ENCODE results near the gene DCDC1. TPM values are rescaled to one million over a fixed set of nuclear protein-coding genes. Genes with fewer than 3 reads are reported as not detected.
"Not testable (repeated sequence)": the region's sequence is repeated elsewhere in the genome, so short reads cannot be mapped to it uniquely, and the experiment has no call there.

DCDC1 gene
- total and polyA plus RNA-seq, 2 donors: 0.25 to 0.28 TPM

GRCh38 chr11:31301549-31302510 is 67.7 kb downstream of the DCDC1 start:
- Histone ChIP-seq H3K9me3 (ENCODE audit: control insufficient read depth in 2 of 2, insufficient read depth in 1 of 2, low read length in 1 of 2) (no peaks in the 10 kb centered on the region), H3K4me1 (ENCODE audit: control insufficient read depth in 2 of 2, insufficient read depth in 2 of 2, low read length in 2 of 2) (no peaks in the 10 kb centered on the region), H3K4me3 (ENCODE audit: low read length in 2 of 2) (no peak overlapping the region), H3K36me3 (ENCODE audit: control insufficient read depth in 2 of 2, insufficient read depth in 2 of 2, low read length in 1 of 2) (no peaks in the 10 kb centered on the region), H3K27ac (ENCODE audit: low read depth in 1 of 2, low read length in 1 of 2) (no peak overlapping the region), H3K27me3 (ENCODE audit: control insufficient read depth in 2 of 2, insufficient read depth in 1 of 2, low read length in 1 of 2) (no peaks in the 10 kb centered on the region)
- DNase-seq (ENCODE audit: low read depth in 6 of 9, low spot score in 9 of 9): no peak
- WGBS: 93% methylated on average over 5 of the region's 5 CpGs

GRCh38 chr11:31295308-31295707 is 74.2 kb downstream of the DCDC1 start:
- no peak overlapping the region for H3K4me3 ChIP-seq (ENCODE audit: low read length in 2 of 2)
- no peaks in the 10 kb centered on the region for H3K36me3 ChIP-seq (ENCODE audit: control insufficient read depth in 2 of 2, insufficient read depth in 2 of 2, low read length in 1 of 2)
- no peaks in the 10 kb centered on the region for H3K4me1 ChIP-seq (ENCODE audit: control insufficient read depth in 2 of 2, insufficient read depth in 2 of 2, low read length in 2 of 2)
- no peak for DNase-seq (ENCODE audit: low read depth in 6 of 9, low spot score in 9 of 9)
- 96% methylated on average over 3 of the region's 3 CpGs for WGBS
- H3K27ac ChIP-seq (ENCODE audit: low read depth in 1 of 2, low read length in 1 of 2): no peak overlapping the region
- no peaks in the 10 kb centered on the region for H3K9me3 ChIP-seq (ENCODE audit: control insufficient read depth in 2 of 2, insufficient read depth in 1 of 2, low read length in 1 of 2)
- no peaks in the 10 kb centered on the region for H3K27me3 ChIP-seq (ENCODE audit: control insufficient read depth in 2 of 2, insufficient read depth in 1 of 2, low read length in 1 of 2)

- not testable (repeated sequence) for H3K27ac ChIP-seq (ENCODE audit: low read depth in 1 of 2, low read length in 1 of 2); H3K36me3 ChIP-seq (ENCODE audit: control insufficient read depth in 2 of 2, insufficient read depth in 2 of 2, low read length in 1 of 2); DNase-seq (ENCODE audit: low read depth in 6 of 9, low spot score in 9 of 9); H3K4me1 ChIP-seq (ENCODE audit: control insufficient read depth in 2 of 2, insufficient read depth in 2 of 2, low read length in 2 of 2); H3K27me3 ChIP-seq (ENCODE audit: control insufficient read depth in 2 of 2, insufficient read depth in 1 of 2, low read length in 1 of 2); H3K4me3 ChIP-seq (ENCODE audit: low read length in 2 of 2); H3K9me3 ChIP-seq (ENCODE audit: control insufficient read depth in 2 of 2, insufficient read depth in 1 of 2, low read length in 1 of 2)
- WGBS: 96% methylated on average over 3 of the region's 3 CpGs
Measured at GRCh38 chr11:31273527-31273926, 96.0 kb downstream of the DCDC1 start.

GRCh38 chr11:31267720-31268119 is 101.8 kb downstream of the DCDC1 start:
- H3K4me3 ChIP-seq (ENCODE audit: low read length in 2 of 2): no peak overlapping the region
- H3K36me3 ChIP-seq (ENCODE audit: control insufficient read depth in 2 of 2, insufficient read depth in 2 of 2, low read length in 1 of 2): no peaks in the 10 kb centered on the region
- H3K27ac ChIP-seq (ENCODE audit: low read depth in 1 of 2, low read length in 1 of 2): no peak overlapping the region
- DNase-seq (ENCODE audit: low read depth in 6 of 9, low spot score in 9 of 9): no peak
- H3K27me3 ChIP-seq (ENCODE audit: control insufficient read depth in 2 of 2, insufficient read depth in 1 of 2, low read length in 1 of 2): no peaks in the 10 kb centered on the region
- H3K9me3 ChIP-seq (ENCODE audit: control insufficient read depth in 2 of 2, insufficient read depth in 1 of 2, low read length in 1 of 2): peaks cover 0 to 4% of the 10 kb centered on the region in 2 donors
- no peaks in the 10 kb centered on the region for H3K4me1 ChIP-seq (ENCODE audit: control insufficient read depth in 2 of 2, insufficient read depth in 2 of 2, low read length in 2 of 2)

GRCh38 chr11:31264834-31265233 is 104.7 kb downstream of the DCDC1 start:
- no peaks in the 10 kb centered on the region for H3K4me1 ChIP-seq (ENCODE audit: control insufficient read depth in 2 of 2, insufficient read depth in 2 of 2, low read length in 2 of 2)
- no peaks in the 10 kb centered on the region for H3K9me3 ChIP-seq (ENCODE audit: control insufficient read depth in 2 of 2, insufficient read depth in 1 of 2, low read length in 1 of 2)
- no peak for DNase-seq (ENCODE audit: low read depth in 6 of 9, low spot score in 9 of 9)
- 98% methylated on average over 1 of the region's 1 CpG for WGBS
- H3K36me3 ChIP-seq (ENCODE audit: control insufficient read depth in 2 of 2, insufficient read depth in 2 of 2, low read length in 1 of 2): no peaks in the 10 kb centered on the region
- H3K27me3 ChIP-seq (ENCODE audit: control insufficient read depth in 2 of 2, insufficient read depth in 1 of 2, low read length in 1 of 2): no peaks in the 10 kb centered on the region
- no peak overlapping the region for H3K27ac ChIP-seq (ENCODE audit: low read depth in 1 of 2, low read length in 1 of 2)
- no peak overlapping the region for H3K4me3 ChIP-seq (ENCODE audit: low read length in 2 of 2)

GRCh38 chr11:31262761-31263160 is 106.8 kb downstream of the DCDC1 start:
- H3K9me3 ChIP-seq (ENCODE audit: control insufficient read depth in 2 of 2, insufficient read depth in 1 of 2, low read length in 1 of 2): no peaks in the 10 kb centered on the region
- H3K27me3 ChIP-seq (ENCODE audit: control insufficient read depth in 2 of 2, insufficient read depth in 1 of 2, low read length in 1 of 2): no peaks in the 10 kb centered on the region
- WGBS: 92% methylated on average over 5 of the region's 5 CpGs
- no peak overlapping the region for H3K27ac ChIP-seq (ENCODE audit: low read depth in 1 of 2, low read length in 1 of 2)
- no peaks in the 10 kb centered on the region for H3K4me1 ChIP-seq (ENCODE audit: control insufficient read depth in 2 of 2, insufficient read depth in 2 of 2, low read length in 2 of 2)
- no peaks in the 10 kb centered on the region for H3K36me3 ChIP-seq (ENCODE audit: control insufficient read depth in 2 of 2, insufficient read depth in 2 of 2, low read length in 1 of 2)
- no peak overlapping the region for H3K4me3 ChIP-seq (ENCODE audit: low read length in 2 of 2)
- no peak for DNase-seq (ENCODE audit: low read depth in 6 of 9, low spot score in 9 of 9)

GRCh38 chr11:31259797-31260196 is 109.7 kb downstream of the DCDC1 start:
- no peaks in the 10 kb centered on the region for H3K4me1 ChIP-seq (ENCODE audit: control insufficient read depth in 2 of 2, insufficient read depth in 2 of 2, low read length in 2 of 2)
- WGBS: 96% methylated on average over 1 of the region's 1 CpG
- H3K9me3 ChIP-seq (ENCODE audit: control insufficient read depth in 2 of 2, insufficient read depth in 1 of 2, low read length in 1 of 2): no peaks in the 10 kb centered on the region
- DNase-seq (ENCODE audit: low read depth in 6 of 9, low spot score in 9 of 9): no peak
- no peaks in the 10 kb centered on the region for H3K27me3 ChIP-seq (ENCODE audit: control insufficient read depth in 2 of 2, insufficient read depth in 1 of 2, low read length in 1 of 2)
- H3K36me3 ChIP-seq (ENCODE audit: control insufficient read depth in 2 of 2, insufficient read depth in 2 of 2, low read length in 1 of 2): no peaks in the 10 kb centered on the region
- H3K27ac ChIP-seq (ENCODE audit: low read depth in 1 of 2, low read length in 1 of 2): no peak overlapping the region
- no peak overlapping the region for H3K4me3 ChIP-seq (ENCODE audit: low read length in 2 of 2)

- no peaks in the 10 kb centered on the region for H3K36me3 ChIP-seq (ENCODE audit: control insufficient read depth in 2 of 2, insufficient read depth in 2 of 2, low read length in 1 of 2)
- H3K4me3 ChIP-seq (ENCODE audit: low read length in 2 of 2): no peak overlapping the region
- no peaks in the 10 kb centered on the region for H3K4me1 ChIP-seq (ENCODE audit: control insufficient read depth in 2 of 2, insufficient read depth in 2 of 2, low read length in 2 of 2)
- DNase-seq (ENCODE audit: low read depth in 6 of 9, low spot score in 9 of 9): no peak
- no peak overlapping the region for H3K27ac ChIP-seq (ENCODE audit: low read depth in 1 of 2, low read length in 1 of 2)
- no peaks in the 10 kb centered on the region for H3K9me3 ChIP-seq (ENCODE audit: control insufficient read depth in 2 of 2, insufficient read depth in 1 of 2, low read length in 1 of 2)
- H3K27me3 ChIP-seq (ENCODE audit: control insufficient read depth in 2 of 2, insufficient read depth in 1 of 2, low read length in 1 of 2): no peaks in the 10 kb centered on the region
Measured at GRCh38 chr11:31254415-31254814, 115.1 kb downstream of the DCDC1 start.

- H3K27me3 ChIP-seq (ENCODE audit: control insufficient read depth in 2 of 2, insufficient read depth in 1 of 2, low read length in 1 of 2): no peaks in the 10 kb centered on the region
- no peaks in the 10 kb centered on the region for H3K9me3 ChIP-seq (ENCODE audit: control insufficient read depth in 2 of 2, insufficient read depth in 1 of 2, low read length in 1 of 2)
- WGBS: 92% methylated on average over 1 of the region's 1 CpG
- no peaks in the 10 kb centered on the region for H3K4me1 ChIP-seq (ENCODE audit: control insufficient read depth in 2 of 2, insufficient read depth in 2 of 2, low read length in 2 of 2)
- DNase-seq (ENCODE audit: low read depth in 6 of 9, low spot score in 9 of 9): no peak
- no peak overlapping the region for H3K27ac ChIP-seq (ENCODE audit: low read depth in 1 of 2, low read length in 1 of 2)
- no peaks in the 10 kb centered on the region for H3K36me3 ChIP-seq (ENCODE audit: control insufficient read depth in 2 of 2, insufficient read depth in 2 of 2, low read length in 1 of 2)
- H3K4me3 ChIP-seq (ENCODE audit: low read length in 2 of 2): no peak overlapping the region
Measured at GRCh38 chr11:31248768-31249167, 120.8 kb downstream of the DCDC1 start.
